ENCODE results near the gene HNRNPA2B1.
"Not testable (repeated sequence)": the region's sequence is repeated elsewhere in the genome, so short reads cannot be mapped to it uniquely, and the experiment has no call there.

GRCh38 chr7:26175903-26176302, 24.6 kb downstream of the HNRNPA2B1 start:
- TF ChIP-seq CTCF (IDR thresholded peaks at IDR 0.05; ENCODE audit: low read depth, low read length); EZH2phosphoT487 (IDR thresholded peaks at IDR 0.05; ENCODE audit: low read depth): not testable (repeated sequence)
